HEK293T (cell line): ENCODE measurements around the gene TTC12.

ENCODE experiments used
- CTCF ChIA-PET: fragments of 350-600 bp; formaldehyde crosslinking; extraction: SDS; loops from one replicate; lab custom pipeline; 2021; ENCODE audit warnings: antibody characterized with exemption, inconsistent platforms; lab: Yijun Ruan, JAX
- POLR2A ChIA-PET: fragments of 350-600 bp; formaldehyde crosslinking; extraction: SDS; loops from one replicate; lab custom pipeline; 2020; ENCODE audit warnings: antibody characterized with exemption, inconsistent platforms; lab: Yijun Ruan, JAX
- DNase-seq: peaks from one replicate; pipeline ENCODE4 v3.0.0; 2012; ENCODE audit warnings: mixed read lengths; ENCODE audit errors: extremely low spot score
- ARNT ChIP-seq: fragments of 450-650 bp; IDR thresholded peaks from 2 replicates; pipeline ENCODE4 v1.6.1; 2017; ENCODE audit warnings: mild to moderate bottlenecking
- BHLHE40 ChIP-seq: fragments of 450-650 bp; IDR thresholded peaks from 2 replicates; pipeline ENCODE4 v1.6.1; 2016; ENCODE audit warnings: mild to moderate bottlenecking, moderate library complexity, borderline replicate concordance
- CTBP1 ChIP-seq: fragments of 450-650 bp; IDR thresholded peaks from 2 replicates; pipeline ENCODE4 v1.6.1; 2016; ENCODE audit warnings: borderline replicate concordance
- ELF4 ChIP-seq: fragments of 450-650 bp; IDR thresholded peaks from 2 replicates; pipeline ENCODE4 v1.6.1; 2017; ENCODE audit warnings: antibody characterized with exemption
- FOXA1 ChIP-seq: fragments of 450-650 bp; IDR thresholded peaks from 2 replicates; pipeline ENCODE4 v1.6.1; 2016; ENCODE audit warnings: mild to moderate bottlenecking
- FOXK2 ChIP-seq: fragments of 450-650 bp; IDR thresholded peaks from 2 replicates; pipeline ENCODE4 v1.6.1; 2016; ENCODE audit warnings: mild to moderate bottlenecking
- FOXM1 ChIP-seq: fragments of 450-650 bp; IDR thresholded peaks from 2 replicates; pipeline ENCODE4 v1.6.1; 2017; ENCODE audit warnings: mild to moderate bottlenecking, borderline replicate concordance
- HDGF ChIP-seq: fragments of 450-650 bp; IDR thresholded peaks from 2 replicates; pipeline ENCODE4 v1.6.1; 2017; ENCODE audit warnings: antibody characterized with exemption, borderline replicate concordance
- L3MBTL2 ChIP-seq: fragments of 450-650 bp; conservative IDR thresholded peaks from 2 replicates; pipeline ENCODE4 v1.6.1; 2016; ENCODE audit warnings: mild to moderate bottlenecking
- LEF1 ChIP-seq: fragments of 450-650 bp; IDR thresholded peaks from 2 replicates; pipeline ENCODE4 v1.6.1; 2017; ENCODE audit warnings: mild to moderate bottlenecking, borderline replicate concordance
- NFRKB ChIP-seq: fragments of 450-650 bp; IDR thresholded peaks from 2 replicates; pipeline ENCODE4 v1.6.1; 2016; ENCODE audit warnings: mild to moderate bottlenecking, moderate library complexity
- PKNOX1 ChIP-seq: fragments of 450-650 bp; IDR thresholded peaks from 2 replicates; pipeline ENCODE4 v1.6.1; 2016
- SP1 ChIP-seq: fragments of 450-650 bp; IDR thresholded peaks from 2 replicates; pipeline ENCODE4 v1.6.1; 2017
- SUZ12 ChIP-seq: fragments of 450-650 bp; IDR thresholded peaks from 2 replicates; pipeline ENCODE4 v1.6.1; 2016; ENCODE audit warnings: mild to moderate bottlenecking
- TARDBP ChIP-seq: fragments of 450-650 bp; IDR thresholded peaks from 2 replicates; pipeline ENCODE4 v1.6.1; 2016
- ZNF384 ChIP-seq: fragments of 450-650 bp; IDR thresholded peaks from 2 replicates; pipeline ENCODE4 v1.6.1; 2016

TTC12 gene

GRCh38 chr11:113404859-113405430 lies 90.6 kb downstream of the TTC12 start:
- ChIA-PET CTCF (no interaction called here), POLR2A (no interaction called here)
- TF ChIP-seq FOXM1: no peak
- TF ChIP-seq NFRKB: no peak
- no peak for DNase-seq

GRCh38 chr11:113405724-113406478 lies 91.5 kb downstream of the TTC12 start:
- POLR2A ChIA-PET: no interaction called here
- CTCF ChIA-PET: no interaction called here
- no peak for DNase-seq
- no peak for TF ChIP-seq ARNT

GRCh38 chr11:113407163-113407562 lies 92.8 kb downstream of the TTC12 start:
- CTCF ChIA-PET: no interaction called here
- POLR2A ChIA-PET: no interaction called here
- no peak for DNase-seq
- TF ChIP-seq PKNOX1: no peak
- no peak for TF ChIP-seq HDGF
- no peak for TF ChIP-seq ELF4
- TF ChIP-seq SUZ12: no peak
- no peak for TF ChIP-seq BHLHE40
- TF ChIP-seq NFRKB: no peak
- no peak for TF ChIP-seq ARNT
- no peak for TF ChIP-seq FOXK2
- TF ChIP-seq ZNF384: no peak
- TF ChIP-seq CTBP1: no peak

GRCh38 chr11:113408206-113408605 lies 93.8 kb downstream of the TTC12 start:
- no peak for TF ChIP-seq ARNT
- no peak for TF ChIP-seq FOXM1
- no peak for TF ChIP-seq NFRKB
- TF ChIP-seq L3MBTL2: no peak
- TF ChIP-seq CTBP1: no peak
- TF ChIP-seq TARDBP: no peak
- no peak for TF ChIP-seq LEF1
- TF ChIP-seq FOXA1: no peak
- no peak for TF ChIP-seq FOXK2
- ChIA-PET CTCF (no interaction called here), POLR2A (no interaction called here)
- no peak for DNase-seq

- ChIA-PET POLR2A (no interaction called here), CTCF (no interaction called here)
- no peak for TF ChIP-seq PKNOX1
- TF ChIP-seq FOXM1: no peak
- TF ChIP-seq FOXA1: no peak
- TF ChIP-seq ELF4: no peak
- TF ChIP-seq ARNT: no peak
- TF ChIP-seq HDGF: no peak
- no peak for TF ChIP-seq L3MBTL2
- TF ChIP-seq FOXK2: no peak
- TF ChIP-seq SP1: no peak
- TF ChIP-seq BHLHE40: no peak
- no peak for TF ChIP-seq ZNF384
- TF ChIP-seq SUZ12: no peak
- TF ChIP-seq CTBP1: no peak
- no peak for TF ChIP-seq TARDBP
- no peak for TF ChIP-seq NFRKB
- no peak for TF ChIP-seq LEF1
- DNase-seq: no peak
Measured at GRCh38 chr11:113408887-113409286, 94.5 kb downstream of the TTC12 start.

- no peak for DNase-seq
- TF ChIP-seq TARDBP (no peak), PKNOX1 (no peak), SP1 (no peak), FOXK2 (no peak)
- ChIA-PET CTCF (no interaction called here), POLR2A (no interaction called here)
Measured at GRCh38 chr11:113409526-113409925, 95.1 kb downstream of the TTC12 start.
